ENCODE data around the gene PCNX2.

Gene PCNX2

DNA sequence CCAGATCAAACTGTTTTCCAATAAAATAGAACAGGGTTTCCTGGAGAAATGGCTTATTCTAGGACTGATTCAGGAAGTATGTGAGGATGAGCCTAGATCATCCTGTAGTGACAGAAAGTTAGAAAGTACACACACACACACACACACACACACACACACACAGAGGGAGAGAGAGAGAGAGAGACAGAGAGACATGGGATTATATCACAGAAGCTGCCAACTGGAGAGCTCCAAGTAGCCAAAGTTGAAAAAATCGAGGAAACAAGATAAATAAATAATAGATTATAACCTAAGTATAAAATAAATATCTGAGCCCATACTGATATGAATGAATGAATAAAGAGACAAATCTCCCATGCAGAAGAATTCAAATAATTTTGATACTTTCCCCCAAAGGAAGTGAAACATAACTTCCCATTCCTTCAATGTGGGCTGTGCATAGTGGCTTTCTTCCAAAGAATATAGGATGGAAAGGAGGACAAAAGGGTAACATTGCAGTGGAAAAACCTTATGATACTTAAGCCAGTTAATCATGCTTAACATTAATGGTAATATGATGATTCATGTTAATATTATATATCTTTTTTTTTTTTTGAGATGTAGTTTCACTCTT, 173.5 kb downstream of the PCNX2 start:
- DNase-seq (ENCODE audit: extremely low read depth, insufficient read length) = no peak
- TF ChIP-seq CTCF (IDR thresholded peaks at IDR 0.05; ENCODE audit: insufficient read depth, low read length, poor library complexity, severe bottlenecking) = no peak
- Histone ChIP-seq H3K4me3 (replicated peaks; ENCODE audit: low read depth, low read length) (no peak overlapping the region), H3K36me3 (ENCODE audit: control insufficient read depth, insufficient read depth, low read length) (no peaks in the 10 kb centered on the region), H3K27me3 (replicated peaks; ENCODE audit: control insufficient read depth, insufficient read depth, low read length) (no peaks in the 10 kb centered on the region)

DNA sequence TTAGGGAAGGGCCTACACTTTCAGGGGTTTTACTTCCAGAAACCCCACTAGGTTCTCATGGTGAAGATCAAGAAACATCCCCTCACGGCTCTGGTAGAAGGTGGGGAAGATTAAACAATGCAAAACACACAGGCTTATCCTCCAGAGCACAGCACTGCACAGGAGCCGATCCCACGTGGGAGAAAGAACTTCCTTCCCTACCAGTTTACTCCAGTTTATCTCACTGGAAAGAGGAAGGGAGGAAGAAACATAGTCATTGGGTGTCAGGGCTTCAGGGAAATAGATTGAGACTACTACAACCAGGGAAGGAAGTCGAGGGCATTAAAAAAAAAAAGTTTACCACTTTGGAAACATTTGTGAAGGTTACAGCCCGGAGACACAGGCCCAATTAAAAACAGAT, 180.7 kb downstream of the PCNX2 start:
- no peak for TF ChIP-seq CTCF (IDR thresholded peaks at IDR 0.05; ENCODE audit: insufficient read depth, low read length, poor library complexity, severe bottlenecking)
- Histone ChIP-seq H3K27me3 (replicated peaks; ENCODE audit: control insufficient read depth, insufficient read depth, low read length) (no peaks in the 10 kb centered on the region), H3K36me3 (ENCODE audit: control insufficient read depth, insufficient read depth, low read length) (peaks cover 1% of the 10 kb centered on the region; the same call in 1 of the 2 replicates), H3K4me3 (replicated peaks; ENCODE audit: low read depth, low read length) (no peak overlapping the region)
- no peak for DNase-seq (ENCODE audit: extremely low read depth, insufficient read length)

- no peak for TF ChIP-seq CTCF (IDR thresholded peaks at IDR 0.05; ENCODE audit: insufficient read depth, low read length, poor library complexity, severe bottlenecking)
- no peak overlapping the region for H3K4me3 ChIP-seq (replicated peaks; ENCODE audit: low read depth, low read length)
These were observed 181.4 kb downstream of the PCNX2 start for GRCh38 chr1:233114159-233114558.

GRCh38 chr1:233113009-233113879, 182.3 kb downstream of the PCNX2 start:
- DNase-seq (ENCODE audit: extremely low read depth, insufficient read length) = peak; percentile 14
- H3K4me3 ChIP-seq (replicated peaks; ENCODE audit: low read depth, low read length) = no peak overlapping the region
- no peaks in the 10 kb centered on the region for H3K27me3 ChIP-seq (replicated peaks; ENCODE audit: control insufficient read depth, insufficient read depth, low read length)
- no peak for TF ChIP-seq CTCF (IDR thresholded peaks at IDR 0.05; ENCODE audit: insufficient read depth, low read length, poor library complexity, severe bottlenecking)
- H3K36me3 ChIP-seq (ENCODE audit: control insufficient read depth, insufficient read depth, low read length) = peaks cover 1% of the 10 kb centered on the region; the same call in 1 of the 2 replicates

More at GRCh38 chr1:233114159-233114558, 181.4 kb downstream of the PCNX2 start:
- peaks cover 1% of the 10 kb centered on the region; the same call in 1 of the 2 replicates for H3K36me3 ChIP-seq (ENCODE audit: control insufficient read depth, insufficient read depth, low read length)
- DNase-seq (ENCODE audit: extremely low read depth, insufficient read length) = no peak
- no peaks in the 10 kb centered on the region for H3K27me3 ChIP-seq (replicated peaks; ENCODE audit: control insufficient read depth, insufficient read depth, low read length)

DNA sequence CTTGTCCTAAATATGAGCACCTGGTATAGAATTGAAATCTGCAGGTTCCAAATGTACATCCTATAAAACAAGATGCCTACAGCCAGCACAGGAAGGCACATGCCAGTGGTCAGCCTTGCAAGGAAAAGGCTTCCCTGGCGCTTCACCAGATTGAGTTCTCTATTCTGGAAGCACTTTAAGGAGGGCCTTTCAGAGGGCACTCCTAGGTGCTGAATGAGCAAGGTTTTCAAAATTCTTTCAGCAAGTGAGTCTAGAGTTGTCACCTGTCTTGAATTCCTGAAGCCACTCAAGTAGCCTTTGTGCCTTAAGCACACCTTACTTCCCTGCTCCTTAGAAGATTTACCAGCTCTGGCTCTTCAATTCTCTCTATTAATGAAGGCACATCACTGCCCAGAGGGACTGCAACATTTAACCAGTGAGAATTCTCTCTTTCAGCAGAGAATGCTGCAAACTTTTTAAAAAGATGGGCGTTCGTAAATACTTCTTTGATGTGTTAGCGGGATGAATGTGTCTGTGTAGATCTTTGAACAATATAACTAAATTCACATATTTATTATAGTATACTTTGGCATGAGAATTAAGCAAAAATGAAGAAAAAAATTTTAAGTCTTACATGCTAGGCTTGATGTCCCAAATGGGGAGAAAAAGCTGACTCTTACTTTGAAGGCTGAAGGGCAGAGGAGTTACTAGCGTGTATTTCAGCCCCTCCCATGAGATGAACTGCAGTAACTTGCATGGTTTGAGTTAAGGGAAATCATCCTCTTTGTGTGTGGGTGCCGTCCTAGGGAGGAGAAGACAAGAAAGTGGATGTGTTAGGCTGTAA, 183.1 kb downstream of the PCNX2 start:
- no peak for DNase-seq (ENCODE audit: extremely low read depth, insufficient read length)
- peaks cover 1% of the 10 kb centered on the region; the same call in 1 of the 2 replicates for H3K36me3 ChIP-seq (ENCODE audit: control insufficient read depth, insufficient read depth, low read length)
- H3K27me3 ChIP-seq (replicated peaks; ENCODE audit: control insufficient read depth, insufficient read depth, low read length) = no peaks in the 10 kb centered on the region
- no peak overlapping the region for H3K4me3 ChIP-seq (replicated peaks; ENCODE audit: low read depth, low read length)
- TF ChIP-seq CTCF (IDR thresholded peaks at IDR 0.05; ENCODE audit: insufficient read depth, low read length, poor library complexity, severe bottlenecking) = no peak

Data from GM06990 (cell line).